Smooth muscle cell (in vitro differentiated cells): ENCODE data around the gene GRHPR. TPM values are rescaled to one million over a fixed set of nuclear protein-coding genes. Genes with fewer than 3 reads are reported as not detected.

Experiments
- DNase-seq: peaks from one replicate; lab custom pipeline; 2025; ENCODE audit not compliant: unreplicated experiment; lab: John Stamatoyannopoulos, UW
- H2AFZ ChIP-seq: fragments of 200-600 bp; sonication (generic); 2 replicates; pipeline ENCODE4 v1.6.0; 2016; ENCODE audit warnings: antibody characterized with exemption, low read depth, mild to moderate bottlenecking
- H3F3A ChIP-seq: fragments of 200-600 bp; sonication (generic); 2 replicates; pipeline ENCODE4 v1.6.0; 2017; ENCODE audit warnings: antibody characterized with exemption, low read depth
- H3K27ac ChIP-seq: fragments of 200-600 bp; sonication (generic); 2 replicates; pipeline ENCODE4 v1.5.1; 2016; ENCODE audit warnings: low read depth, mild to moderate bottlenecking
- H3K27me3 ChIP-seq: fragments of 200-600 bp; sonication (generic); 2 replicates; pipeline ENCODE4 v1.6.1; 2016; ENCODE audit warnings: low read depth, mild to moderate bottlenecking
- H3K36me3 ChIP-seq: fragments of 200-600 bp; sonication (generic); 2 replicates; pipeline ENCODE4 v1.5.1; 2016; ENCODE audit warnings: low read depth
- H3K4me1 ChIP-seq: fragments of 200-600 bp; sonication (generic); 2 replicates; pipeline ENCODE4 v1.5.1; 2016; ENCODE audit warnings: low read depth
- H3K4me2 ChIP-seq: fragments of 200-600 bp; sonication (generic); 2 replicates; pipeline ENCODE4 v1.6.0; 2016; ENCODE audit warnings: mild to moderate bottlenecking
- H3K4me3 ChIP-seq: fragments of 200-600 bp; sonication (generic); 2 replicates; pipeline ENCODE4 v1.5.1; 2016; ENCODE audit warnings: mild to moderate bottlenecking
- H3K79me2 ChIP-seq: fragments of 200-600 bp; sonication (generic); 2 replicates; pipeline ENCODE4 v1.6.0; 2016; ENCODE audit warnings: low read depth, mild to moderate bottlenecking
- H3K9ac ChIP-seq: fragments of 200-600 bp; sonication (generic); 2 replicates; pipeline ENCODE4 v1.6.0; 2016; ENCODE audit warnings: low read depth
- H3K9me3 ChIP-seq: fragments of 200-600 bp; sonication (generic); replicated peaks from 2 replicates; pipeline ENCODE4 v1.5.1; 2016; ENCODE audit warnings: low read depth
- H4K20me1 ChIP-seq: fragments of 200-600 bp; sonication (generic); 2 replicates; pipeline ENCODE4 v1.6.0; 2016; ENCODE audit warnings: low read depth
- CTCF ChIP-seq: fragments of 200-600 bp; sonication (generic); IDR thresholded peaks from 2 replicates; pipeline ENCODE4 v1.5.1; 2017; ENCODE audit warnings: borderline replicate concordance, mild to moderate bottlenecking, antibody characterized with exemption; ENCODE audit not compliant: insufficient read depth, poor library complexity, severe bottlenecking
- WGBS: methylation state at CpG from one replicate; pipeline ENCODE4 v1.1.7; 2016; ENCODE audit warnings: low lambda C conversion rate; 5-methylcytosine and 5-hydroxymethylcytosine counted together
- polyA plus RNA-seq: library from polyadenylated mRNA; unstranded; fragments of >200 nt; fragmentation: Nextera tagmentation; extraction: Ambion mirVana; gene quantifications from 2 replicates; pipeline ENCODE4 v1.2.1, GENCODE V29; 2016
- total RNA-seq: library from RNA; depleted of rRNA; stranded (reverse); fragments of >200 nt; gene quantifications from 2 replicates; pipeline ENCODE4 v1.2.3, GENCODE V29; 2014

Gene GRHPR
- total and polyA plus RNA-seq, 2 experiments from 2014 or later, result 89.3 to 128 TPM

- H3K4me3 ChIP-seq, result no peak overlapping the region
- peaks cover 97% of the 10 kb centered on the region for H3K79me2 ChIP-seq
- H3K4me2 ChIP-seq, result no peak overlapping the region
- H3K36me3 ChIP-seq, result no peaks in the 10 kb centered on the region
- TF ChIP-seq CTCF, result no peak
- no peaks in the 10 kb centered on the region for H3F3A ChIP-seq
- H4K20me1 ChIP-seq, result peaks cover 100% of the 10 kb centered on the region
- H2AFZ ChIP-seq, result no peak overlapping the region
- WGBS, result 91% methylated on average over 3 of the region's 3 CpGs
- DNase-seq, result no peak
- H3K27ac ChIP-seq, result no peak overlapping the region
- H3K9ac ChIP-seq, result no peak overlapping the region
- peaks cover 8% of the 10 kb centered on the region for H3K4me1 ChIP-seq
- H3K9me3 ChIP-seq, result no peaks in the 10 kb centered on the region
- H3K27me3 ChIP-seq, result no peaks in the 10 kb centered on the region
Measured at GRCh38 chr9:37451628-37452027, 29.1 kb downstream of the GRHPR start.

- TF ChIP-seq CTCF, result no peak
- no peak for DNase-seq
- H4K20me1 ChIP-seq, result peaks cover 100% of the 10 kb centered on the region
- no peak overlapping the region for H3K27ac ChIP-seq
- H3K4me3 ChIP-seq, result no peak overlapping the region
- H2AFZ ChIP-seq, result no peak overlapping the region
- no peaks in the 10 kb centered on the region for H3F3A ChIP-seq
- peaks cover 97% of the 10 kb centered on the region for H3K79me2 ChIP-seq
- H3K9ac ChIP-seq, result no peak overlapping the region
- no peaks in the 10 kb centered on the region for H3K27me3 ChIP-seq
- peaks cover 8% of the 10 kb centered on the region for H3K4me1 ChIP-seq
- H3K9me3 ChIP-seq, result no peaks in the 10 kb centered on the region
- 91% methylated on average over 1 of the region's 1 CpG for WGBS
- H3K4me2 ChIP-seq, result no peak overlapping the region
- no peaks in the 10 kb centered on the region for H3K36me3 ChIP-seq
Measured at GRCh38 chr9:37452611-37453010, 30.1 kb downstream of the GRHPR start.

- no peak overlapping the region for H3K4me2 ChIP-seq
- no peak overlapping the region for H3K27ac ChIP-seq
- no peaks in the 10 kb centered on the region for H3K27me3 ChIP-seq
- no peak for DNase-seq
- no peak overlapping the region for H3K9ac ChIP-seq
- no peaks in the 10 kb centered on the region for H3F3A ChIP-seq
- TF ChIP-seq CTCF, result no peak
- peaks cover 8% of the 10 kb centered on the region for H3K4me1 ChIP-seq
- WGBS, result 100% methylated on average over 1 of the region's 1 CpG
- peaks cover 98% of the 10 kb centered on the region for H3K79me2 ChIP-seq
- H4K20me1 ChIP-seq, result peaks cover 100% of the 10 kb centered on the region
- no peak overlapping the region for H2AFZ ChIP-seq
- H3K9me3 ChIP-seq, result no peaks in the 10 kb centered on the region
- H3K4me3 ChIP-seq, result no peak overlapping the region
- H3K36me3 ChIP-seq, result no peaks in the 10 kb centered on the region
Measured at GRCh38 chr9:37453827-37454226, 31.3 kb downstream of the GRHPR start.

- Histone ChIP-seq H3K4me1 (peaks cover 5% of the 10 kb centered on the region), H3K9me3 (no peaks in the 10 kb centered on the region), H4K20me1 (peaks cover 100% of the 10 kb centered on the region), H3K27ac (no peak overlapping the region), H3K4me3 (no peak overlapping the region), H3K9ac (no peak overlapping the region), H3F3A (no peaks in the 10 kb centered on the region), H3K36me3 (no peaks in the 10 kb centered on the region), H3K27me3 (no peaks in the 10 kb centered on the region), H3K79me2 (peaks cover 98% of the 10 kb centered on the region), H3K4me2 (no peak overlapping the region), H2AFZ (no peak overlapping the region)
- no peak for TF ChIP-seq CTCF
- DNase-seq, result no peak
Measured at GRCh38 chr9:37454238-37454637, 31.7 kb downstream of the GRHPR start.
